SHP77 treated with DMSO at 0.1 percent for 48 hours (cell line): ENCODE results near the gene BGN.

Experiments
- DNase-seq: peaks from one replicate; lab custom pipeline; 2025; lab: John Stamatoyannopoulos, UW

The BGN gene

DNA sequence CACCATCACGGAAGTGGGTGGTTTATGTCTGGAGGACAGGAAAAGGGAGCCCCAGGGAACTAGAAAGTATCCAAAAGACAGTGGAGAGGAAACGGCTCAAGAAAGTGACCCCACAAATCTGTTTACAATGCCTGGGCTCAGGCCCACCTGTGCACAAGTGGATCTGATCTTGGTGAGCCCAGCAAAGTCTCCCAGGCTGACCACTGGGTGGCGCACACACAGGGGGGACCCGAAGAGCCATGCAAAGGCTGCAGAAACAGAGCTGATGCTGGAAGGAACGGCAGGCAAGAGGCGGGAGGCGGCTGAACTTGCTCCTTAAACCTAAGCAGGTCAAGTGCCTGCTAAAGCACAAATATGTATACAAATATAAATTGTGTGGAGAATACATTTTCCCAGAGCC is 34.0 kb upstream of the BGN start:
- DNase-seq, result no peak

DNA sequence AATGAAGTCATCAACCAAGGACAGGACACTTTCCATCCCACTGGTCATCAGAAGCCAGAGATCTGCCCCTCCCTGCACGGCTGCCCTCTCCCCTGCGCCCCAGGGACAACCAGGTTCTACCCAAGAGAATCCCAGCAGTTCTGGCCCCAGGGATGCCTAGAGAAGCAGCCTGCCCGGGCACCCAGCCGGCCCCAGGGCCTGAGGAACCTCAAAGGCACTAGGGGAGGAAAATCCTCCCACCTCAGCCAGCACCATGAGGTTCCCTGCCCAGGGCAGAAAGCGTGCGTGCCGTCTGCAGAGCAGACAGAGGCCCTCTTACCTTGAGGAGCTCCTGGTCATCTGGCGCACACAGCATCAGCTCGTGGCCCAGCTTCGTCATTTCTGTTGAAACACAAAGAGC is 32.5 kb upstream of the BGN start:
- DNase-seq, result no peak

DNA sequence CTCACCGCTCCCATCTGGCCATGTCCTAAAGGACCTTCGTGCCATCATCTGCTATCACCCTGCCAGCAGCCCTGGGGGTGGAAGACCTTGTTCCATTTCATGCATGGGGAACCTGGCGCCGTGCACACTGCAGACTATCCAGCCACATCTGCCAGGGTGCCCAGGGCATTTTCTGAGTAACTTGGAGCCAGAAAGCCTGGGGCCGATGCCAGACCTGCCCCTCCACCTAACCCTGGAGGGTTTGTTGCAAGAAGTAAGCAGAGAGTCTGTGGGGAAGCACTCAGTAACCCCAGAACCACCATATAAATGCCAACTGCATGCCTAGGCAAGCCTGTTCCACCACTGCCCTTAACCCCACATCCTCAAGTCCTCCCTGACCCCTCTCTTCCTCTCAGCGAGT is 31.7 kb upstream of the BGN start:
- DNase-seq, result no peak

DNA sequence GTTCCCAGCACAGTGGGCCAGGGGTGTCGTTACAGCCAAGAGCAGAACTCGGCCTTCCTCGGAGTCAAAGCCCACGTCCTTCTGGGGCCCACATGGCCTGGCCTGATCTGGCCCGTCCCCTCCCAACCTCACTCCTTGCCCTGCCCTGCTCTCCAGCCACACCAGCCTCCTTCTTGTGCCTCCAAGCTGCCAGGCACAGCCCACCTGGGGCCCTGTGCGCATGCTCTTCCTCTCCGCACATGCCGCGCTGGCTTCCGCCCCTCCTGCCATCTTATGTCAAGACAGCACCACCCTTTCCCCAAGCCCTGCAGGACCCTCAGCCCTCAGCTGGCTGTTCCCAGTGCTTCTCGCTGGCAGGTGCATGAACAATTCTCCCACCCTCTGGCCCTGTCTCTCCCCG is 31.2 kb upstream of the BGN start:
- no peak for DNase-seq

DNA sequence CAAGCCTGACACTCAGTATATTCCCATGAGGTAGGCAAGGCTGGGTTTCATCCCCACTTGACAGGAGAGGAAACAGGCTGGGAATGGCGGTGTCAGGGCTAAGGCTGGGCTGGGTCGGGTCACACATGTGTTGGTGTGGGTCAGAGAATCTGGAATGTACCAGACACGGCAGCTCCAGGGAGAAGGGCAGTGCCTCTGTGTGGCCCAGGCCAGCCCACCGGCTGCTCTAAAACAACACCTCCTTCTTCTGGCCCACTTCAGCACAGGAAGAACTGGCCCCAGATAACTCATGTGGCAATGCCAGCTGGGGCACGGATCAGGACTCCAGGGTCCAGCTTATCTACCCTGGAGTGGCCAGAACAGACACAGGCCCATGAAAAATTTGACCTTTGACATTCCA is 30.7 kb upstream of the BGN start:
- no peak for DNase-seq

DNA sequence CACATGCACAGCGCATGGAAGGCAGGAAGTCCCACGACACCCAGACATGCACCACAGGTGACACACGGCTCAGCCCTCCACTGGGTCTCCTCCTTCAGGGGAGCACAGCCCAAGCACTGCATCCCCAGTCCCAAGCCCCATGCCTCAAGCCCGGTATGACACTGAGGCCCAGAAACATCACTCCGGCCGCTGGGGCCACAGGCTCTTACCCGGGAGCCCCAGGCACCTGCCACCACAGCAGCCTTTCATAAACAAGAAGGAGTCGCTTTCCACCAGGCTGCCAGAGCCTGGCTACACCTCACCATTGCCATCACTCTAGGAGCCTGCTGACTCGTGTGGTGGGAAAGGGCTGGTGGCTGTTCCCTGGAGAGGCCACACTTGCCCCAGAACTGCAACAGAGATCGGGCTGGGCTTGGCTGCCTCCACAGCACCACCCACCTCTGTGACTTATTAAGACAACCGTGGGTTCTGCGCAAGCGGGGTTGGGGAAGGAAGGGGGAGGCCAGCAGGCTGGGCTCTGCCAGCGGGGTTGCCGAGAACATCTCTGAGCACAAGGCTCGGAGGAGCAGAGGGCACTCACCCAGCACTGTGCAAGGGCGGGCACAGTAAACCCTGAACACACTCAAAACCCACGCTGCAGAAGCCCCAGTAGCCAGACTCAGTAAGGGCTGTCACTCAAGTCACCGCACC is 28.9 kb upstream of the BGN start:
- DNase-seq, result no peak

DNA sequence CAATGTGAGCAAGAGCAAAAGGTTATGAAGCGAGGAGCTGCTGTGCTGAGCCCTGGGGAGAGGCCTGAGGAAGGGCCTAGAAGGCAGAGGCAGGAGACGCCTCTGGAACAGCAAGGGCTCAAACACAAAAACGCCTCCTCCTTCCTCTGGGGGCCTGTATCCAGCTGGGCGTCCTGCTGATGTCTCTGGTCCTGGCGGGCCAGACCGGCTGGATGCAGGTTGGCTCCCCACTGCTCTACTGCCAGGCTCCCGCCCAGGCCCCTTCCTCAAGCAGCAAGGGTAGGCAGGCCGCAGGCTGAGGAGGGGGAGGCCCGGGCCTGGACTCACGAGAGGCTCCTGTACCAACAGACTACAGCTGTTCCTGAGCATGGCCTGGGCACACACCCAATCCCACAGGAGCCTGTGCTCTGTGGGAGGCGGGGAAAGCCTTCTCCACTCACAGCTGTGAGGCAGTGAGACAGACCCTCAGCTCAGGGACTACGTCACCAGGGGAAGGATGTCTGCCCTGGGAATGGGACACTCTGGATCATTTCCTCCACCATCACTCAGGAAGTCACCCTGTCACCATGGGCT is 26.7 kb upstream of the BGN start:
- DNase-seq, result no peak

DNA sequence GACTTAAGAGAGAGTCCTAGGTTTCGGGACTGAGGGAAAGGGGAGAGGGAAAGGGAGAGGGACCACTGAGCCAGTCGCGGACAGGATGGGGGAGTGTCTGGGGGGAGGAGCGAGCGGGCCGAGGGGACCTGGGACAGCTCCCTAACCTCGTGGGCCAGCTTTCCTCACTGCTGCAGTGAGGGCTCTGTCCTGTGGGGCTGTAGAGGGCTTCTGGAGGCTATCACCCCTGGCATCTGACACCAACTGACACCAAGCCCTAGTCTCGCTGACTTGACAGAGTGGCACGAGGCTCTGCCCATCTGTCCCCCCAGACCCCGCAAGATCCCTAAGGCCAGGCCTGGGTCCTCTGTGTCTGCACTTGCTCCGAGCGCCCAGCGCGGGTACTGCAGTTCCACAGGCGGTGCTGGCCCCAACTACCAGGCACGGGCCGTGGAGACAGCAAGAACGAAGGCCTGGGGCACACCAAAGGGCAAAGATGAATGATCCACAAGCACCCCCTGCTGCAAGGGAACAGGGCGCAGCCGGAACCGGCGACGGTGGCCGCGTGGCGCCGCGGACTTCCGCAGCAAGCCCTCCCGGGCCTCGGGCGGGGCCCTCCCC is 24.9 kb upstream of the BGN start:
- DNase-seq, result no peak

DNA sequence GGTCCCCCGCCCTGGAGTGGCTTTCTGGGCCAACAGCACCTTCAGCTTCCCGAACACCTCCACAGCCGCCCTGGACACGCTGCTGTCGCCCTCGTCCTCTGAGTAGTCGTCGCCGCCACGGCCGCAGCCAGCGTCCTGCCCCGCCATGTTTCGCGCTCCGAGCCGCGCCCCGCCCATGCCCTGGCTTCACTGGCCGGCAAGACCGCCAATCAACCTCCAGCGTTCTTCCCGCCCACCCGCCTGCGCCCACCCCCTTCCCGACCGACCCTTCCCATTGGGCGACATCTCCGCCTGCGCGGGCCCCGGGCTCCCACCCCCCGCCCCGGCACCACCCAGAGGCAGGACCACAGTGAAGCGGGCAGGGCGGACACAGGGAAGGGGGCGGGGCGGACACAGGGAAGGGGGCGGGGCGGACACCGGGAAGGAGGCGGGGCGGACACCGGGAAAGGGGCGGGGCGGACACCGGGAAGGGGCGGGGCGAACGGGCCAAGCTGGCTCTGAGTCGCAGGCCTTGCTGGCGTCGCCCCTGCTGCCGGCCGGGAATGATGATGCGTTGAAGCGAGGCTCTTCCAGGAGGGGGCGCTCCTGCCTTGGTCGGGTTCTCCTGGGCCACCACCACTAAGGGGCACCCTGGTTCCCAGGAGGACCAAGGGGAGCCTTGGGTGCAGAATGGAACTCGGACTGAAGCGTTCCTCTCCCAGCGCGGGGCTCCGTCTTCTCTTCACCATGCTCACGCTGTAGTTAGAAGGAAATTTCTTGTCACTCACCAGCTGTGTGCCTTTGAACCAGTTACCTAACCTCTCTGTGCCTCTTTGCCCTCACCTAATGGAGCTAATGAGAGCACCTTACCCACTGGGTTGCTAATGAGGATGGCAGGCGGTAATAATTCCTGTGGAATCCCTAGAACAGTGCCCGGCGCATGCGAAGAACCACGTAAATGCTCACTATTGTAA is 24.1 kb upstream of the BGN start, which contains the start of gene HAUS7:
Gene HAUS7 (minus strand): TSS at position 166 of the 953 bp plus-strand sequence. CDS start 19 bp downstream, at position 147.
- DNase-seq, result peak; percentile 7

DNA sequence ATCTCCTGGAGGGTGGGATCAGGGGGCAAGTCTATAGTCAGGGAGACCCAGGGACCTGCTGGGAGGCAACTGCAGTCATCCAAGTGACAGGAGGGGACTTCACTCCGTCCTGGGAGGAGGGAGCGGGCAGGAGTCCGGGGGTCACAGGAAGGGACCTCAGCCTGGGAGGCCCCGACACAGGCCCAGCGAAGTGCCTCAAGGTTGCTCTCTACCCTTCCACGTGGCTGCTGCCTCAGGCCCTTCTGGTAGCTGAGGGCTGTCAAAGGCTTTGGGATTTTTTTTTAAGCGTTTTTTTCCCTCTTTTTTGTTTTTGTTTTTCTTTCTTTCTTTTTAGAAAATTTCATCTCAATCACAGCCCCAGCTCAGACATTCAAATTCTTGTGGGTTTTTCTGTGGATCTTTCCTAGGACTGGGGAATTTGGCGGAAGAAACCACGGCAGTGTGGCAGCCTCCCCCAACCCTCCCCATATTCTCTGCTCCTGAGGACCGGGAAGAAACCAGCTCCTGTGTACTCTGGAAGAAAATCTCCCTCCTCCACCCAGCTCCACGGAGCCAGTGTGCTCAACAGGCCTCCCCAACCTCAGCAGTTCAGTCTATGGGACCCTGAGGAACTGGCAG is 23.0 kb upstream of the BGN start:
- no peak for DNase-seq

DNA sequence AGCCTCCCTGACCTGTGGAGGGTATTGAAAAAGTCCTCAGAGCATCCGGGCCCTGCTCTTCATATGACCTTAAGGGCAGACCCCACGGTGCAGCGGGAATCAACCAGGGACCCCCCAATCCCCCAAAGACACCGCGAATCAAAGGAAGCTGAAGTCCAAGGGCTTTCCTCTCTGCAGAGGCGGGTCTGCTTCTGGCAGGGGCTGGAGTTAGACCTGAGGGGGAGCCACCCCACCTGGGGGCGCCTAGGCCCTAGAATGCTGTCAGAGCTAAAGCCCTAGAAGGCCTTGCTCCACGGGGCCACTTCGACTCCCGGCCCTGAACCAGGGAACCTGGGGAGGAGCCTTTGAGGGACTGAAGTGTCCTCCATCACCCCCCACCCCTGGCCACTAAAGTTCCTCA is 21.7 kb upstream of the BGN start:
- DNase-seq, result no peak

DNA sequence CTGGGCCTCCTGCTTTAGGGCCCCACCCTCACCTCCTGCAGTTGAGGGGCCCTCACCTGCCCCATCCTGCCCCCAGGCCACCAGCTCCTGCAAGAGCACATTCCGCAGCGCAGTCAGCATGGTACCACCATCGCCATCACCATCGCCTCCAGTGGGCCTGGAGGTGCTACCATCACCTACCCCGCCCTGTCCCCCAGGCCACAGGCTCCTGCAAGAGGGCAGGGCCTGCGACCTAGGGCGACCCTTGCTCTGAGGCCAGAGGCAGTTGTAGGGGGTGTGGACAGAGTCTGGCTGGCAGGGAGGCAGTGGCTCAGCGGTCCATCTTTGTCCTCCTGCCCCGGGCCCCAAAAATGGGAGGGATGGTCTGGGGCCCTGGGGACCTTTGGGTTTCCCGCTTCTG is 20.5 kb upstream of the BGN start:
- DNase-seq, result no peak

DNA sequence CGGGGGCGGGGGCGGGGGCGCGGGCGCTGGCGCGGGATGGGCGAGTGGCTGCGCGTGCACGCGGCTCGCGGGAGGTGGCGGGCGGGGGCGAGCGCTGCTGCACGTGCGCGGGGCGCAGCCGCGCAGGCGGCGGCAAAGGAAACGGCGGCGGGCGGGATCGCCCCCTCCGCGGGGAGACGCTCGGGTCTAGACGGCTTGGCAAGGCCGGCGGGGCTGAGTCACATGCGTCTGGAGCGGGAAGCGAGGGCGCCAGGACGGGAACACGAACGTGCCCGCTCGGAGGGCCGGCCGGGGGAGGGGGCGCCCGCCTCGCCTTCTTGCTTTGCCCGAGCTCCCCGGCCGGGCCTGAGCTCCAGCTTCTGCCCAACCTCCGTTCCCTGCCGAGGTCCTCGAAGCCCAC is 20.1 kb upstream of the BGN start:
- DNase-seq, result no peak

DNA sequence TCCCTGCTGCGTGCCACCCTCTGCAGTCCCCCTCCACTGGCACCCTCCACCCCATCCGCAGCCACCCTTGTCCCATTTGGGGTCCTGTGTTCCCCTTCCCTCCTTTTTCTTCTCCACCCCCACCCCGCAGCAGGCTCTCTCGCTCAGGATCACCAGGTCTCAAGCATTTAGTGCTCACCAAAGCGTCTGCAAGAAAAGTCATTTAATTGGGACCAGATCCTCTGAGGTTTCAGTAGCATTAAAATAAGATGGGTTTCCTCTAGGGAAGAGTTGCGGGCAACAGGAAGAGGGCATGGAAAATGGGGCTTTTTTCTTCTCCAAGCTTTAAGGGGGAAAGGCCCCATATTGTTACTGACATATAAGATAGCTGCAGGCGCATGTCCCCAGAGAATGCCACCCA is 19.5 kb upstream of the BGN start:
- no peak for DNase-seq

DNA sequence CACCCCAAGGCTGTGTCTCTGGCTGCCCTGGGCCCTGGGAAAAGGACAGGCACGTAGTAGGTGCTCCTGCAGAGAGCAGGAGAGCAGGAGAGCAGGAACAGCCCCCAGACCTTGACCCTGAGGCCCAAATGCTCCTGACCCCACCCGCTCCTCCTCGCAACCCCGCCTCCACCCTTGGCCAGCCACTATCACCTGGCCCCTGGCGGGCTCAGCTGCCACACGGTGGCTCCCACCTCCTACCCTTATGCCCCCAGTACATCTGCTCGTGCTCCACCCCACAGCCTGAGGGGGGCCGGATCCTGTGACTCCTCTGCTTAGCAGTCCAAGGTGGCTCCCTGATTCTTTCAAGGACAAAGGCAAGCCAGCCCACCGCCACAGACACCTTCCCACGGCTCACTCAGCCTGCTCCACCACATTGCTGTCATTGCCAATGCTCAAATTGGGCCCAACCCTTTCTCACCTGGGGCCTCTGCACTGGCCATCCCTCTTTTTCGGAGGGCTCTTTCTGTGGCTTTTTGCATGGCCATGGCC is 19.0 kb upstream of the BGN start:
- DNase-seq, result no peak

DNA sequence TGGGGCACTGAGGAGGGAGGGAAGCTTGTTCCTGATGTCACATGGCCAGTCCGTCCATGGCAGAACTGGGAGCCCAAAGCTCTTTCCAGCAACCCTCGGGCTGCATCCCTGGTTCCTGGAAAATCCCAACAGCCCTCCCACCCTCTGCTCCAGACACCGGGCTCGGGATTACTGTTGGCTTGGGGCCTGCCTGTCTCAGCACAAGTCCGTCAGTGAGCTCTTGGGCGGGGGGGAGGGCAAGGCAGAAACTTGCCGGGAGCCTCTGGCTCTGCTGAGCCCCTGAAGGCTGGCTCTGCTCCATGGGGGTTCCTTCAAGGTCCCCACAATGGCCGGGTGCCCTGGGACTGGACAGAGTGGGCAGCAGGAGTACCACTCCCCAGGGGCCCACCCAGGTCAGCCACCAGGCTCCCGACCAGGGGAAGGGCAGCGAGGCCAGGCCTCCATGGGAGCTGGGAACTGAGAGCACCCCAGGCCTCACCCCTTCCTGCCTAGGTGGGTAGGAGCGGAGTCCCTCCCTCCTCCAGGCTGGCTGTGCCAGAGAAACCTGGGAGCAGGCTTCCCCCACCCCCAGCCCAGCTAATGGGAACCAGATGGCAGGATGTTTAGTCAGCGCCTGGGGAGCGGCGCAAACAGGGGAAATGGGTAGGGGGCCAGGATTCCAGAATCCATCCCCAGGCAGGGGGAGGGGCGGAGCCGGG is 18.0 kb upstream of the BGN start:
- DNase-seq, result no peak

DNA sequence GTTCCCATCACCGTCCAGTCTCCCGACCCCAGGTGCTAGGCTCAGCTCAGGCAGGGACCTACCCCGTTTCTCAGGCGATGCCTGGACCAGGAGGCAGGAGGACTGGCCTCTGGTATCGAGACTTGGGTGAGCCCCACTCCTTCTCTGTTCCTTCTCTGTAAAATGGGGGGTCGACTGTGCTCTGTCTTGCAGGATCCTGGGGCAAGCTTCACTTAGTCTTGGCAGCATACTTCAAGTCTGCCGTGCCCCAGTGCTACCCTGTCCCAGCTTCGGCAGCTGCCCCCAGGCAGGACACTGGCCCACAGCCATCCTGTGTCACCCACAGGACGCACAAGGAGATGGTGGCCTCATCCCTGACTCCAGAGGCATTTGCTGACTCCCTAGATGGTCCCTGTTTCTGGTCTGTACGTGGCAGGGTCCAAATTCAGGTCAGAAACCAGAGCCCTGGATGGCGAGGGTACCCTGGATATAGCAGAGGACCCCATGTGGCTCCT is 17.4 kb upstream of the BGN start:
- no peak for DNase-seq

DNA sequence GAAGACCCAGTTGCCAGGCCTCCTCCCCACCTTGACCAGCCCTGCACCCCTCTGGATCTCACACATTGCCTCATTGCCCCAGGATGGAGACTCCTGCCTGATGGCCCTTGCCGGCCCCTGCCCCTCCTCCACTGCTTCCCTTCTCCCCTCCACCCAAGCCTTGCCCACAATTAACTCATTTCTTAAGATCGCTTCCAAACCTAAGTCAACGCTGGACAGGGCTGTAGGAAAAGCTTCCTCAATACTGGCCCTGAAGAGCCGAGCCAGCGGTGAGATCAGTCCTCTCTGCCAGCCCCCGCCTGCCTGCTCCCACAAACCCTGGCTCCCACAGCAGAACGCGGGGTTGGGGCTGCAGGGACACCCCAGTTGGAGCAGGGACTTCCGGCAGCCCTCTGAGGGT is 16.9 kb upstream of the BGN start:
- DNase-seq, result no peak

DNA sequence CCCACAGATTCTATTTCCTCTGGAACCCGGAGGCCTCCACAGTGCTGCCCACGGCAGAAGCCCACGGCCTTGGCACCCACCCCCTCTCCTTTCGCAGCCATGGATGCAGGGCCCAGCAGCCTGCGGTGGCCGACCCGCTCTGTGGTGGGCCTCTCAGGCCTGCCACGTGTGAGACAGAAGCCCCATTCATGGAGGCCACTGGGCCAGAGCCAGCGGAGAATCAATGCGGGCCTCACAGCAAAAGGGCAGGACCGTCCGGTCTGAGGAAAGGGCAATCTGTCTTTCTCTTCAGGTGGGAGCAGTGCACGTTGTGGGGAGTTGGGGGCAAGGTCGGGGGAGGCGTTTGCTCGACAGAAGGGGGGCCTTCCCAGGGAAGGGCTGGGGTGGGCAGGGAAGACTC is 16.0 kb upstream of the BGN start:
- DNase-seq, result no peak

DNA sequence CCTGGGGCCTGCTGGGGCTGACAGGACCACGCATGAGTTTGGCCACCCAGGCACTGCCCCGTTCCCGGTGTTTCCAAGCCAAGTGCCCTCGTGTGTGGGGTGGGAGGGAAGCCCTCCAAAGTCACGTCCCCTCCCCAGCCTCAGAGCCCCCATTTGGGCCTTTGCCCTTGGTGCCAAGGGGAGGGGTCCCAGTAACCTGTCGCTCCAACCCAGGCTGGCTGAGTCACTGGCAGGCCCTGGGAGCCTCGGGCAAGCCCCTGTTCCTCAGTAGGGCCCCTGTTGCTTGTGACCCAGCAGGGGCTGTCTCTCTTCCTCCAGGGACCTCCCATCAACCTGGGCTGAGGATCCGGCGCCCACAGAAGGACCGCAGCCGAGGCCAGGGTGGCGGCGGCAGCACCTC is 13.7 kb upstream of the BGN start:
- DNase-seq, result no peak

DNA sequence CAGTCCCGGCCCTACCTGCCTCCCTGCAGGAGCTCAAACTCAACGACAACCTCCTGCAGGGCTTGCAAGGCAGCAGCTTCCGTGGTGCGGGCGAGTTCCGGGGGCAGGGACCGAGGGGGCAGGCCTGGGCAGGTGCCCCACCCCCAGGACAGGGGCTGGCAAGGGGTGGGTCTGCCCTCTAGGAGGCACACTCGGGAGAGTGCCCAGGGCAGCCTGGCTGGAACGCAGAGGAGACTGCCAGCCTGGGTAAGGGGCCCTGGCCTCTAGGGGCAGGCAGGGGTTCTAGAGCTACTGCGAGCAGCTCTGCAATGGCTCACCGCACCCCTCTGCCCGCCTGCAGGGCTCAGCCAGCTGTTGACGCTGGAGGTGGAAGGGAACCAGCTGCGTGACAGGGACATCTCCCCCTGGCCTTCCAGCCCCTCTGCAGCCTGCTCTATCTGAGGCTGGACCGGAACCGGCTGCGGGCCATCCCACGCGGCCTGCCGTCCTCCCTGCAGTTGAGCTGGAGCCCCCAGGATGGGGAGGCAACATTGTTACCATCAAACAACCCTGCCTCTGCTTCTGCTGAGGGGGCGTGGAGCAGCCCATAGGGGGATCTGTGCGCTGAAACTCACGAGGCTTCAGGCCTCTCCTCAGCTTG is 12.3 kb upstream of the BGN start:
- no peak for DNase-seq
